ENCODE results near the gene CSF1R.

The CSF1R gene

GRCh38 chr5:150024346-150024984 is 61.9 kb downstream of the CSF1R start:
- no peak for DNase-seq (ENCODE audit: low read depth)

- no peak for DNase-seq (ENCODE audit: low read depth)
These were observed 63.2 kb downstream of the CSF1R start for GRCh38 chr5:150023136-150023535.

GRCh38 chr5:150022681-150023080 is 63.7 kb downstream of the CSF1R start:
- no peak for DNase-seq (ENCODE audit: low read depth)

- peak; percentile 86 for DNase-seq (ENCODE audit: low read depth)
These were observed 64.2 kb downstream of the CSF1R start for GRCh38 chr5:150022158-150022531.

- no peak for DNase-seq (ENCODE audit: low read depth)
These were observed 64.7 kb downstream of the CSF1R start for GRCh38 chr5:150021491-150022157.

- no peak for DNase-seq (ENCODE audit: low read depth)
These were observed 66.1 kb downstream of the CSF1R start for GRCh38 chr5:150020249-150020648.

- DNase-seq (ENCODE audit: low read depth): no peak
These were observed 68.9 kb downstream of the CSF1R start for GRCh38 chr5:150017226-150018005.

- DNase-seq (ENCODE audit: low read depth): no peak
These were observed 69.8 kb downstream of the CSF1R start for GRCh38 chr5:150016537-150016936.

GRCh38 chr5:150015415-150015814 is 70.9 kb downstream of the CSF1R start:
- DNase-seq (ENCODE audit: low read depth): no peak

- DNase-seq (ENCODE audit: low read depth): no peak
These were observed 71.9 kb downstream of the CSF1R start for GRCh38 chr5:150014456-150014855.

- no peak for DNase-seq (ENCODE audit: low read depth)
These were observed 72.4 kb downstream of the CSF1R start for GRCh38 chr5:150013931-150014330.

- DNase-seq (ENCODE audit: low read depth): no peak
These were observed 76.5 kb downstream of the CSF1R start for GRCh38 chr5:150009671-150010387.

GRCh38 chr5:150007050-150007449 is 79.3 kb downstream of the CSF1R start:
- DNase-seq (ENCODE audit: low read depth): no peak

- DNase-seq (ENCODE audit: low read depth): no peak
These were observed 80.0 kb downstream of the CSF1R start for GRCh38 chr5:150006318-150006717.
